ENCODE measurements around the gene FBXO34.

The FBXO34 gene

GRCh38 chr14:55272387-55272786, 1.2 kb downstream of the FBXO34 start:
- DNase-seq (ENCODE audit: low spot score): no peak

- DNase-seq (ENCODE audit: low spot score): no peak
These were observed 1.7 kb downstream of the FBXO34 start for GRCh38 chr14:55272922-55273321.

DNA sequence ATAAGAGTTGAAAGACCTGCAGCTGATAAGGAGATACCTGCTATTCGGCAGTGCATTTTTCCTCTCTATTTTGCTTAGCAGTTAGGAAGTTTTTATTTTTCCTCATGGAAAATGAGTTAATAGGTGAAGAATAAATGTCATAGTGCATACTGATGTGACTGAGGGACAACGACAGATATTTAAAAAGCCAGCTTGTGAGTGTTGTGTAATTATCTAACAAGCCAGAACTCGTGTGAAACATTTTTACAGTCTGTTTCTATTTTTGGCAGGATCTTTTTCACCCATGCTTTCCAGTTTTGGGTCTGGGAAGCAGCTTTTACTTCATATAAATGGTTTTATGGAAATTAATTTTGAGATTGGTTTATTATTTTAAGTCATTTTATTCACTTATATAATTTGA, 2.9 kb downstream of the FBXO34 start:
- no peak for DNase-seq (ENCODE audit: low spot score)

GRCh38 chr14:55274751-55275150, 3.5 kb downstream of the FBXO34 start:
- DNase-seq (ENCODE audit: low spot score): peak; percentile 50

DNA sequence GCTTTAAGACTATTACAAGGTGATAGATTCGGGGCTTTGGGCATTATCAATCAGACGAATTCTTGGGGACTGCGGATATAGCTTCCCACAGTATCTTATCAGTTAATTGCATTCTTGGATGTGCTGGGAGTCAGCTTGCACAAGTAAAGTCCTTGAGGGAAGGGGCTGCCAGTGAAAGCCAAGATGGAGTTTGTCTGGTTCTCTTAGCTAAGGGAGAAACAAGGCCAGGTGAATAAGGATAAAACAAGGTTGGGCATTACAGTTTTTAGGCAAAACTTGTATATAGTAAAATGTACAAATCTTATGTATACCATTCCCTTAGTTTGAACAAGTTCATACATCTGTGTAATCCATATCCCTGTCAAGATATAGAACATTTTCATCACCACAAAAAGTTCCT, 5.5 kb downstream of the FBXO34 start:
- no peak for DNase-seq (ENCODE audit: low spot score)

DNA sequence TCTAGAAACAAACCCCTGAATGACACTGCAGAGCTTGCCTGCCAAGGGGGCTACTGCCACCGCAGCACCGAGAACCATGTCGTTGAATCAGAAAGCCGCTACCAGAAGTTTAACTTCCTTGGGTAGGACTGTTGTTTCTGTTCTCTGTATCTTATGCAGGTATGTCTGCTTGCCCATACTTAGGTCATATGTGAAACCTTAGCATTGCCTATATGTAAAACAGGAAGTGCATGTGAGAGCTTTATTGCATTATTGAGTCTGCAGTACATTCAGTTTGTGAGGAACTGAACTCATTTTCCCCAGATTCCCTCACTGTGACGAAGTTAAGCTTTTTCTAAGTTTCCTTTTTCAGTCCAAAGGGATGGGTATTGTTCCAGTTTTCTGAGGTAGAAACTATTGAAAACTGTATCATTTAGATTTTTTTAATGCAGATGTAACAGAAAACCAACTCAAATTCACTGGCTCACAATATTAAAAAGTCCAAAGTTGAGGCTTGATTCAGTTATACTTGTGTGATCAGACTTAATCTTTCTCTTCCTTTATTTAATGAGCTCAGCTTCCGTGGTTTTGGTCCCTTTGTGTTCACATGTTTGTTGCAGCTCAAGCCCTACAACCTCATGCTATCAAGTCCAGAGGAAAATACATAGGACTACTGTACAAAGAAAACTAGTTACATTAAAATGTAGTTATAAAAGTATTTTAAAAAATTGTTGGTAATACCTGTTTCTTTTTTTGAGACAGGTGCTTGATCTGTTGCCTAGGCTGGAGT, 6.9 kb downstream of the FBXO34 start:
- DNase-seq (ENCODE audit: low spot score): no peak

- DNase-seq (ENCODE audit: low spot score): no peak
These were observed 8.2 kb downstream of the FBXO34 start for GRCh38 chr14:55279384-55279783.

- no peak for DNase-seq (ENCODE audit: low spot score)
These were observed 10.2 kb downstream of the FBXO34 start for GRCh38 chr14:55281316-55281839.

DNA sequence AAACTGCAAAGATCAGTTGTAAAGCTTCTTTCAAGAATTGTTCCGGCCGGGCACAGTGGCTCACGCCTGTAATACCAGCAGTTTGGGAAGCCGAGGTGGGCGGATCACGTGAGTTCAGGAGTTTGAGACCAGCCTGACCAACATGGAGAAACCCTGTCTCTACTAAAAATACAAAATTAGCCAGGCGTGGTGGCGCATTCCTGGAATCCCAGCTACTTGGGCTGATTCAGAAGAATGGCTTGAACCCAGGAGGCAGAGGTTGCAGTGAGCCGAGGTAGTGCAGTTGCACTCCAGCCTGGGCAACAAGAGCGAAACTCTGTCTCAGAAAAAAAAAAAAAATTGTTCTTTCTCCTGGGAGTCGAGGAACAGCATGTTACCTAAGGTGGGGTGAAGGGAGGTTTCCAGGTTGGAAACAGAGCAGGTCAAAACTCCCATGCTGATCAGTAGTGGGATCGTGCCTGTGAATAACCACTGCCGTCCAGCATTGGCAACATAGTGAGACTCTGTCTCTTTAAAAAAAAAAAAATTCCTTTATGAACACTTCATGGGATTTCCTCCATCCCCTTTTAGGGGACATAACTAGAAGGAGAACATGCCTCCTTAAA, 13.9 kb downstream of the FBXO34 start:
- no peak for DNase-seq (ENCODE audit: low spot score)

DNA sequence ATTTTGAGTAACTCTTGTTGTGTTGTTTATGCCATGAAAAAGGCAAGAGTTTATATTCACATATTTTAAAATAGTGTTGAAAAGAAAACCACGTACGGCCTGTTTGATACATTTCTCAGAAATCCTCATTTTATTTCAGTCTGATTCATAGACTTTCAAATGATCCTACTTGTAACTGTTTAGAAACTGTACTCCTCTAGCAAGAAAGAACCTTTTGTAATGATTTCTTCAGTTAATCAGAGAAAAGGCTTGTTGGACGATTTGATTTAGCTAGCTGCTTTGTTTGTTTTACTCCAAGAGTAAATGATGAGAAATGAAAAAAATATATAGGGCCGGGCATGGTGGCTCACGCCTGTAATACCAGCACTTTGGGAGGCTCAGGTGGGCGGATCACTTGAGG, 17.2 kb downstream of the FBXO34 start:
- DNase-seq (ENCODE audit: low spot score): no peak

- no peak for DNase-seq (ENCODE audit: low spot score)
These were observed 20.4 kb downstream of the FBXO34 start for GRCh38 chr14:55291480-55292081.

DNA sequence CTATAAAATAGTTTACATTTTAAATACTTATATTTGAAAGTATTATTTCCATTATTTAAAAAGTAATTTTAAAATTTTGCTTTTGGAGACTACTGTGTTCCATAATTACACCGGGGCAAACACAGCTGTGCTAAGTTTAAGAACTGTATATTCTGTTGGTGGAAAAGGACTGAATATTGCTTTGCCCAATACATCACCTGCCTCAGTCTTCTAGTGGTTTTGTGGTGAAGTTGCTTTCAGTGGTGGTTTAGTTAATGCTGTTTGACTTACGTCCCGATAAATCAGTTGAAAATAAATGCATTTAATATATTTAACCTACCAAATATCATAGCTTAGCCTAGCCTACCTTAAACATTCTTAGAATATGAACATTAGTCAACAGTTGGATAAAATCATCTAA, 23.4 kb downstream of the FBXO34 start:
- no peak for DNase-seq (ENCODE audit: low spot score)

DNA sequence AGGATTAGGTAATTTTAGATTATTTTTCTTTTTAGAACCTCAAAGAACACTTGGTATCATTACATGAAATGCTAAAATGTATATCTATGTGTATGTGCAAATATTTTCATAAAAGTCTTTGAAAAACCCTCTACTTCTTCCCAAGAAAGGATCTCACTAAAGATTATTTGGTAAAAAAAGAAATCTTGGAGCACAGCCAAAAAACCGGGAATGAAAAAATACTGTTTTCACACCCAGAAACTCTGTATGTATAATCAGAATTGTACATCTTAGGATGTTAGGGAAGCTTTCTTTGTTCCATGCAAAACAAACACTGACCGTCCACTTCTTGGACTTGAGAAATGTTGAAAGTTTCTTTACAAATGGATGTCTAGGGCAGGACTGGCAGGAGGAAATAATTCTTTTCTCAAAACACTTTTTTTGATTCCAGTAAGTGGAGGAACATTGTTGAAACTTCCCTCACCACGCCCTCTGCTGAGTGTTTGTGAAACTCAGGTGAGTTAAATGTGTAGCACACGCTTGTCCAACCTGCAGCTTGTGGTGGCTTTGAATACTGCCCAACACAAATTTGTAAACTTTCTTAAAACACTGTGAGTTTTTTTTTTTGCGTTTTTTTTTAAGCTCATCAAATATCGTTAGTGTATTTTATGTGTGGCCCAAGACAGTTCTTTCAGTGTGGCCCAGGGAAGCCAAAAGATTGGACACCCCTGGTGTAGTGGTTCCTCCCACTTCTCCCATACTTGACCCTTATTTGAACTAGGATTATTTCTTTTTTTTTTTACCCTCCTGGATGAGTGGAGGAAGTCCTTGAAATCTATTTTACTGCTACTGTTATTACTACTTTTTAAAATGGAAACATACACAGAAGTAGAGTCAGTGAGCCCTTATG, 26.6 kb downstream of the FBXO34 start:
- DNase-seq (ENCODE audit: low spot score): no peak

DNA sequence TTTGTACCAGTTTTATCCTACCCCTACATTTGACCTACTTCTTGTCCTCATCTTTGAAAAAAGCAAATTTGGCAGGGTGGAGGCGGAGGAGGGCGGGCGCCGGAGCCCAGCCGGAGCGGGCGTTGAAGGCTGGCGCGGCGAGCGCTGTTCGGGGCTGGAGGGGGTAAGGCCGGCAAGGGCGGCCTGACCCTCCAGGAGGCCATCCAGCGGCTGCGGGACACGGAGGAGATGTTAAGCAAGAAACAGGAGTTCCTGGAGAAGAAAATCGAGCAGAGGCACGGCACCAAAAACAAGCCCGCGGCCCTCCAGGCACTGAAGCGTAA, 27.2 kb downstream of the FBXO34 start:
- DNase-seq (ENCODE audit: low spot score): no peak

DNA sequence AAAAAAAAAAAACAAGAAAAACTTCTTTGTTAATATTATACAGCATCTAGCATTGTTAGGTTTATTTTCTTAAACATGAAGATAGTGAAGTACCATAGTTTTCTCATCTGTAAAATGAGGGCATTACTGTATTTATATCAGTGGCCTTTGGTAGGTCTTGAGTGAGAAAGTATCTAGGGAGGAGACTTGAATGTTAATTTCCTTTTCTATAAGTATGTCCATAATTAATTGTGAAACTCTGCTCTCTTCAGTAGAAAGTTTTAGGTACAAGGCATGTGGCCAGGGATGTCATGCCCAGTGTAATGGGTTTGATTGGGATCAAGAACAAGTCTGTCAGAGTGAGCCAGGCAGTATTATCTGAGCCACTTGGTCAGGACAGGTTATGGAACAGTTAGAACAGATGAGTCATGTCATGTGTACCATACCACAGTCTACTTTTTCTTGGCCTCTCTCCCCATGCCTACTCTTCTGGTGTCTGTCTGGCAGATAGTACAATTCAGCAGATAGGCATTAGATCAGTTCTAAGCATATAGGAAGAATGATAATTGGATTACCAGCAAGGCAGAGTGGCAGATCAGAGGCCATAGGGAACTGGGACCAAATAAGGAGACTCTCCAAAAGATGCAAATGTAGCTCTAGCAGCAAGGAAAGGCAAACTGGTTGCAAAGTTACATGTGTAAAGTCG, 30.4 kb downstream of the FBXO34 start:
- peak; percentile 41 for DNase-seq (ENCODE audit: low spot score)

DNA sequence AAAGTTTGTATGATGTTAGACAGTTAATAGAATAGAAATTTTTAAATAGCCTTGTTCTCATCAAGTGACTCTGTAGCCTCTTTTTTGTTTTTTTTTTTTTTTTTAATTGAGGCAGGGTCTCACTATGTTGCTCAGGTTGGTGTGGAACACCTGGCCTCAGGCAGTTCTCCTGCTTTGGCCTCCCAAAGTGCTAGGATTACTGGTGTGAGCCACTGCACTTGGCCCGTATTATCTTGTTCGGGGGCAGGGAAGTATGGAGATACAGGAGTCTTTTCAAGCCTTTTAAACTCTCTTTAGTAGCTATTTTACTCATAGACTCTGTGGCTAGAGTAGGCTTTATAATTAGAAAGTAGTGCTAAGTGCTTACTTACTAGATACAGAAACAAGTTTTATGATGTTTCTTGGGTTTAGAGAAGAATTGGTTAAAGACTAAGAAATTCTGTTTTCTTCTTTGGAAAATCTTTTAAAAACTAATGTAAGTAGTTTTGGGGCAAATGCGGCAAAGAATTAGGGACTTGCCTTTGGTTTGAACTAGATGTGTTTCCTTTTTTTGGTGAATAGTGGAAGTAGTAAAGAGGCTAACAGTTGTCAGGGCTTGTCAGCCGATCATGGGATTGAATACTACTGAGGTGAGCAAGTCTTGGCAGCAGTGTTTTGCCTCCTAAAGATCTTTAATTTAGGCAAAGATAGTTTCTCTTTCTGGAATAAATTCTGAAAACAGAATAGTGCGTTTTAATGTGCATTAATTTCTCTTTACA, 31.3 kb downstream of the FBXO34 start:
- no peak for DNase-seq (ENCODE audit: low spot score)

DNA sequence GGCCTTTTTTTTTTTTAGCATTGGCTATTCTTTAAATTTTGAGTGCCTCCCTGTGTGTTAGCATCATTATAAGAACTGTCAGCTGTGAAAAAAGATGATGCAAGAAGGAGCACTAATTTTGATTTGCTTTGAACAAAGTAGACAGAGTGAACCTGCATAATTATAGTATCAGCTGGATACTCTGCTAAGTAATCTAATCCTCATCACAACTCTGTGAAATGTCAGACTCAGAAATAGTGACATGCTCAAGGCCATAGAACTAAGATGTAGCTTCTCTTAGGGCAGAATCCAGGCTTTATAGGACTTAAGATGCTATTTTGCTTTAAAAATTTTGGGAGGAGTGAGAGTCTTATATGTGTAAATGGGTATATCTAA, 31.9 kb downstream of the FBXO34 start:
- no peak for DNase-seq (ENCODE audit: low spot score)

GRCh38 chr14:55303691-55304145, 32.5 kb downstream of the FBXO34 start:
- DNase-seq (ENCODE audit: low spot score): no peak

DNA sequence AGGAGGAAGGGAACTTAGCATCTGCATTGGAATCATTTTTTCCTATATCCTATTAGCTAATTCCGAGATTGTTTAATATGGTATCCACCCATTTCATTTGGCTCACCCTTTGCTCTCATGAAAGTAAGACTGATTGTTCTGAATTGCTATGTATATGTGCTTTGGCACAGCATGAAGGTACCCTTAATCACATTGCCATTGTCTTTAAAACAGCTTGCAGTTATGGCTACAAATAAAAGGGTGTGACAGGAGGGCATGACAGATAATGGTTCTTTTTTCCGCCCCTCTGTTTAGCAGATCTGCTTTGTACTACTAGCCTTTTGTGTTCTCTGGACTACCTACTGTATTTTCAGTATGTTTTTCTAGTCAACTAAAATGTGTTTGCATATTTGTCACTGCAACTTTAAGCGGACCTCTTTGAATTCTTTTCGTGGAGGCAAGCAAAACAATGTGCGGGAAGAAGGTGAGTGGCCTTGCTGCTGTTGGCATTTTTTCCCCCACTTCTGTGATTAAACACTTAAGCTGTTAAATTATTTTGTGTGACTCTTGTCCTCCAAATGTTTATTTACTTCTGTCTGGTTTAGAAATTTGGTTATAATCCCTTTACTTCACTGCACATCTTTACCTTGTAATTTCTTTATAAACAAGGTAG, 35.8 kb downstream of the FBXO34 start:
- no peak for DNase-seq (ENCODE audit: low spot score)

GRCh38 chr14:55309154-55309553, 37.9 kb downstream of the FBXO34 start:
- no peak for DNase-seq (ENCODE audit: low spot score)
